Heart right ventricle (tissue), 16 donors: ENCODE results near the gene MUC4. TPM values are rescaled to one million over a fixed set of nuclear protein-coding genes. Genes with fewer than 3 reads are reported as not detected.
A peak's percentile ranks its signal among the peaks of the same experiment; 100 is the strongest.

Experiments
- ATAC-seq, 8 donors: fragments of 200-7000 bp; cut with Tn5 transposase; one replicate each; pipeline ENCODE4 v1.9.1; 2020; ENCODE audit warnings: mild to moderate bottlenecking in 8 of 8, moderate library complexity in 8 of 8, moderate number of reproducible peaks in 1 of 8
- DNase-seq, 2 donors: peaks; one replicate each; pipeline ENCODE4 v3.0.0-alpha.2; 2020
- H3K27ac ChIP-seq, 10 donors: fragments of 200-600 bp; sonication (generic) in 2 of 10; one replicate each; pipeline versions ENCODE4 v1.5.0 to v1.8.0; 2020 to 2022; ENCODE audit warnings: mild to moderate bottlenecking in 3 of 10
- H3K27me3 ChIP-seq, 7 donors: fragments of 200-600 bp; one replicate each; pipeline ENCODE4 v1.8.0; 2021 to 2022; ENCODE audit warnings: mild to moderate bottlenecking in 2 of 7
- H3K36me3 ChIP-seq, 9 donors: fragments of 200-600 bp; sonication (generic) in 1 of 9; one replicate each; pipeline versions ENCODE4 v1.5.0 to v1.8.0; 2020 to 2022; ENCODE audit warnings: mild to moderate bottlenecking in 2 of 9
- H3K4me1 ChIP-seq, 9 donors: fragments of 200-600 bp; sonication (generic) in 1 of 9; one replicate each; pipeline versions ENCODE4 v1.5.0 to v1.8.0; 2020 to 2022; ENCODE audit warnings: mild to moderate bottlenecking in 4 of 9
- H3K4me3 ChIP-seq, 10 donors: fragments of 200-600 bp; sonication (generic) in 2 of 10; one replicate each; pipeline versions ENCODE4 v1.5.0 to v1.8.0; 2020 to 2022; ENCODE audit warnings: mild to moderate bottlenecking in 7 of 10, moderate library complexity in 2 of 10
- H3K9me3 ChIP-seq, 11 donors: fragments of 200-600 bp in 10 of 11; sonication (generic) in 2 of 11; one replicate each; pipeline versions ENCODE4 v1.5.0 to v1.8.0; 2013 to 2022; ENCODE audit warnings: mild to moderate bottlenecking in 2 of 11, control low read depth in 1 of 11, moderate library complexity in 1 of 11
- WGBS, 2 donors: extraction: QIAGEN DNeasy Blood & Tissue Kit; methylation state at CpG; one replicate each; pipeline ENCODE4 v1.1.7; 2013; ENCODE audit warnings: inconsistent platforms in 1 of 2; 5-methylcytosine and 5-hydroxymethylcytosine counted together
- intact Hi-C, 10 donors: fragments of 100-400 bp; cut with DNase I; formaldehyde crosslinking; loops; one replicate each; pipeline versions ENCODE4 v1.11.1 to v1.14.2; 2022
- long read RNA-seq, 3 donors: library from polyadenylated mRNA; unstranded; transcript quantifications; one replicate each; pipeline ENCODE4 v2.0.0, GENCODE V29; 2020 to 2021
- polyA plus RNA-seq, 2 donors: library from polyadenylated mRNA; stranded (reverse); fragments of 200-250 nt; gene quantifications; one replicate each; pipeline ENCODE4 v1.2.3, GENCODE V29; 2013
- total RNA-seq, 10 donors: library from RNA; stranded (reverse); fragmentation: NEBNext Ultra II Directional in 3 of 10; extraction: Animal tissue kit (Norgen Biotek cat#: 25700) in 3 of 10; gene quantifications; one replicate each; pipeline versions ENCODE4 v1.2.1 to v1.2.4, GENCODE V29; 2021 to 2023
- TF ChIP-seq, protein P1 (sequence below), 9 donors: fragments of 200-600 bp; sonication (generic) in 2 of 9; IDR thresholded peaks; one replicate each; pipeline versions ENCODE4 v1.5.0 to v1.8.0; 2021 to 2022; ENCODE audit warnings: antibody characterized with exemption in 9 of 9, mild to moderate bottlenecking in 5 of 9, moderate library complexity in 1 of 9
- donor health status: Arrhythmogenic right ventricular cardiomyopathy.
- donor health status: ischemic (EF 13 %, LVEDD 7.1; RV severe dilation, severe dysfunction).
- donor health status: healthy with polysubstance abuse.
- donor health status: DM: no; HTN: yes; CAD: no.
- donor health status: DM: no; HTN: no; CAD: no.
- donor health status: ischemic (EF 25% LVEDD 6.9; RV normal size, moderate dysfunction).
- donor health status: ischemic (EF 25% LVEDD 5.7; RV mildly dilated, moderate dysfunction).
- donor health status: healthy.
- donor health status: DM: yes; HTN: yes; CAD: no.
- donor health status: Ischemic cardiomyopathy.
- donor health status: ischemic (EF 35%, LVEDD 5.7; RV mildly dilated, moderate dysfunction).
- donor health status: nonischemic (EF 11% LVEDD 7.7; RV severe dilation, severe dysfunction).
- donor health status: DM: yes; HTN: yes; CAD: no.
- donor health status: PGD.
- donor health status: ischemic (EF 29% LVEDD 5.4; RV normal size, mild dysfunction).
- donor health status: nonischemic (EF 23%, LVEDD 6.1; RV moderate dilation, normal function).

The MUC4 gene, protein sequence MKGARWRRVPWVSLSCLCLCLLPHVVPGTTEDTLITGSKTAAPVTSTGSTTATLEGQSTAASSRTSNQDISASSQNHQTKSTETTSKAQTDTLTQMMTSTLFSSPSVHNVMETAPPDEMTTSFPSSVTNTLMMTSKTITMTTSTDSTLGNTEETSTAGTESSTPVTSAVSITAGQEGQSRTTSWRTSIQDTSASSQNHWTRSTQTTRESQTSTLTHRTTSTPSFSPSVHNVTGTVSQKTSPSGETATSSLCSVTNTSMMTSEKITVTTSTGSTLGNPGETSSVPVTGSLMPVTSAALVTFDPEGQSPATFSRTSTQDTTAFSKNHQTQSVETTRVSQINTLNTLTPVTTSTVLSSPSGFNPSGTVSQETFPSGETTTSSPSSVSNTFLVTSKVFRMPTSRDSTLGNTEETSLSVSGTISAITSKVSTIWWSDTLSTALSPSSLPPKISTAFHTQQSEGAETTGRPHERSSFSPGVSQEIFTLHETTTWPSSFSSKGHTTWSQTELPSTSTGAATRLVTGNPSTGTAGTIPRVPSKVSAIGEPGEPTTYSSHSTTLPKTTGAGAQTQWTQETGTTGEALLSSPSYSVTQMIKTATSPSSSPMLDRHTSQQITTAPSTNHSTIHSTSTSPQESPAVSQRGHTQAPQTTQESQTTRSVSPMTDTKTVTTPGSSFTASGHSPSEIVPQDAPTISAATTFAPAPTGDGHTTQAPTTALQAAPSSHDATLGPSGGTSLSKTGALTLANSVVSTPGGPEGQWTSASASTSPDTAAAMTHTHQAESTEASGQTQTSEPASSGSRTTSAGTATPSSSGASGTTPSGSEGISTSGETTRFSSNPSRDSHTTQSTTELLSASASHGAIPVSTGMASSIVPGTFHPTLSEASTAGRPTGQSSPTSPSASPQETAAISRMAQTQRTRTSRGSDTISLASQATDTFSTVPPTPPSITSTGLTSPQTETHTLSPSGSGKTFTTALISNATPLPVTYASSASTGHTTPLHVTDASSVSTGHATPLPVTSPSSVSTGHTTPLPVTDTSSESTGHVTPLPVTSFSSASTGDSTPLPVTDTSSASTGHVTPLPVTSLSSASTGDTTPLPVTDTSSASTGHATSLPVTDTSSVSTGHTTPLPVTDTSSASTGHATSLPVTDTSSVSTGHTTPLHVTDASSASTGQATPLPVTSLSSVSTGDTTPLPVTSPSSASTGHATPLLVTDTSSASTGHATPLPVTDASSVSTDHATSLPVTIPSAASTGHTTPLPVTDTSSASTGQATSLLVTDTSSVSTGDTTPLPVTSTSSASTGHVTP (N-terminal part only)
- total RNA-seq (not detected), polyA plus RNA-seq (under 1 TPM in 1 of 2 donors, not detected in 1; 0.01 TPM)
- long read RNA-seq, donor 1, result 0 reads
- long read RNA-seq, donor 2, result 0 reads
- long read RNA-seq, donor 3, result 0 reads

DNA sequence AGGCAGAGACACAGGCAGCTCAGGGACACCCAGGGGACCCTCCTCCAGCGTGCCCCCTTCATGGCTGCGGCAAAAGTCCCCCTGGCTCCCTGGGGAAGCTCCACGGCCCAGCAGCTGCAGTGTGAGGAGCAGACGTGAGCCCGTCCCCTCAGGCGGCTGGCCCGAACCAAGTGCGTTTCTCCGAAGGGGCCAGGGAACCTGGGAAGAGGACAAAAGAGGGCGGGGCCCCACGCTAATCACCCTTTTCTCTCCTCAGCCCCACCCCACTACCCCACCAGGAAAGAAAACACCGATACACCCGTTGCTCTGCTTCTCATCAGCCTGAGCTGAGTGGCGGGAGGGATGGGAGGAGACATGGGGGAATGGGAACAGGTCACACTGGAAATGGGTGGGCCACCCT, at the start of gene MUC4:
Gene MUC4, minus strand, starts transcription at position 174 of the 400 bp plus-strand sequence. Its CDS starts 112 bp downstream, at position 62.
- H3K9me3 ChIP-seq, result no peaks in the 10 kb centered on the region
- H3K27me3 ChIP-seq, result peaks cover 0 to 57% (median 26%) of the 10 kb centered on the region in 7 donors
- H3K4me3 ChIP-seq, result no peak within 1 kb of the TSS
- no peak within 1 kb of the TSS for H3K27ac ChIP-seq
- no peaks in the 10 kb centered on the region for H3K36me3 ChIP-seq
- DNase-seq, result no peak
- ATAC-seq, result no peak
- WGBS, 2 donors, result 20 to 25% methylated on average over 14 of the region's 14 CpGs
- H3K4me1 ChIP-seq, result peaks cover 0 to 3% (median 0%) of the 10 kb centered on the region in 9 donors
- intact Hi-C loops, result no loop called here
- TF ChIP-seq, protein P1, sequence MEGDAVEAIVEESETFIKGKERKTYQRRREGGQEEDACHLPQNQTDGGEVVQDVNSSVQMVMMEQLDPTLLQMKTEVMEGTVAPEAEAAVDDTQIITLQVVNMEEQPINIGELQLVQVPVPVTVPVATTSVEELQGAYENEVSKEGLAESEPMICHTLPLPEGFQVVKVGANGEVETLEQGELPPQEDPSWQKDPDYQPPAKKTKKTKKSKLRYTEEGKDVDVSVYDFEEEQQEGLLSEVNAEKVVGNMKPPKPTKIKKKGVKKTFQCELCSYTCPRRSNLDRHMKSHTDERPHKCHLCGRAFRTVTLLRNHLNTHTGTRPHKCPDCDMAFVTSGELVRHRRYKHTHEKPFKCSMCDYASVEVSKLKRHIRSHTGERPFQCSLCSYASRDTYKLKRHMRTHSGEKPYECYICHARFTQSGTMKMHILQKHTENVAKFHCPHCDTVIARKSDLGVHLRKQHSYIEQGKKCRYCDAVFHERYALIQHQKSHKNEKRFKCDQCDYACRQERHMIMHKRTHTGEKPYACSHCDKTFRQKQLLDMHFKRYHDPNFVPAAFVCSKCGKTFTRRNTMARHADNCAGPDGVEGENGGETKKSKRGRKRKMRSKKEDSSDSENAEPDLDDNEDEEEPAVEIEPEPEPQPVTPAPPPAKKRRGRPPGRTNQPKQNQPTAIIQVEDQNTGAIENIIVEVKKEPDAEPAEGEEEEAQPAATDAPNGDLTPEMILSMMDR (IDR thresholded peaks at IDR 0.05), result no peak

DNA sequence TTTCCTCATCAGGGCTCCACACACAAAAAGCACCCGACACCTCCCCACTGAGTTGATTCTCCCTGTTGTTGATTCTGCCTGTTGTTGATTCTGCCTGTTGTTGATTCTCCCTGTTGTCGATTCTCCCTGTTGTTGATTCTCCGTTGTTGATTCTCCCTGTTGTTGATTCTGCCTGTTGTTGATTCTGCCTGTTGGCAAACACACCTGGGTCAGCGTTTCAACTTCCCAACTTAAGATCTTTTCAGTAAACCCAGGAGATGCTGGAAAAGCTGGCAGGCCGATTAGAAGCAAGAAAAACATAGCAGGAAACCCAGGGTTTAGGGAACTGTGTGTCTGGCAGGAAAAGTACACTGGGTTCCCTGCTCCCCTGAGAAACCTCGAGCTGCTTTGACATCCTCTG, 48.7 kb upstream of the MUC4 start:
- ATAC-seq, result no peak
- DNase-seq, result no peak
- H3K4me3 ChIP-seq, result no peak overlapping the region
- intact Hi-C loops, result loop anchor here in 2 of 10 donors (2.0 to 5.0 kb wide), 2 partner anchors 34 to 52 kb away; no protein-coding TSS in a partner anchor
- H3K27ac ChIP-seq, result no peak overlapping the region
- no peaks in the 10 kb centered on the region for H3K27me3 ChIP-seq
- peaks cover 0 to 31% (median 15%) of the 10 kb centered on the region in 9 donors for H3K4me1 ChIP-seq
- TF ChIP-seq, protein P1 (IDR thresholded peaks at IDR 0.05), result no peak
- H3K36me3 ChIP-seq, result peaks cover 0 to 10% (median 0%) of the 10 kb centered on the region in 9 donors
- 69 to 70% methylated on average over 6 of the region's 6 CpGs for WGBS, 2 donors
- no peaks in the 10 kb centered on the region for H3K9me3 ChIP-seq

DNA sequence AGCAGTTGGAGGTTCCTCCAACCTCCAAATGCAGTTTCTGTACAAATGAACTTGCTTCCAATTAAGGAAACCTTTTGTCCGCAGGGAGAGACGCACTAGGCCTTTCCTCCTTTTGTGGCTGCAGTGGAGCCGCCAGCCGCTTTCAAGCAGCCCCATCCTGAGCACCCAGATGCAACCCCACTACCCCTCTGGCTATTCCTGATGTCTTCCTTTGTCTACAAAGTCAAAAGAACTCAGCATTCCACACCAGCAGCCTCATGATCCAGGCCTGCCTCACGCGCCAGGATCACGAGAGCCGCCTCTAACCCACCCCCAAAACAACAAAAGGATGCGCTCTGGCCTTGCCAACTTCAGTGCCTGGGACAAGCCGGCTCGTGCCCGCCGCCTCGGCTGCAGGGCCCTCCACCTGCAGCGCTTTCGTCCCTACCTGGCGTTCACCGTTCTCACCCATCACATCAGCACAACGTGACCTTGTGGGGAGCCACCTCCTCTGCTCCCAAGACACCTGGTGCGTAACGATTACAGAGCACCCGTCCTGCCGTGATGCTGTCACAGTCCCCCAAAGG, 48.2 kb upstream of the MUC4 start:
- Histone ChIP-seq H3K9me3 (no peaks in the 10 kb centered on the region), H3K4me3 (peak overlapping the region in 5 of 10 donors; percentile 20 to 38 (median 29)), H3K4me1 (peaks cover 0 to 31% (median 15%) of the 10 kb centered on the region in 9 donors), H3K27me3 (no peaks in the 10 kb centered on the region), H3K27ac (no peak overlapping the region), H3K36me3 (peaks cover 0 to 10% (median 0%) of the 10 kb centered on the region in 9 donors)
- DNase-seq (no peak), ATAC-seq (no peak)
- 82 to 86% methylated on average over 23 of the region's 23 CpGs for WGBS, 2 donors
- intact Hi-C loops, result loop anchor here in 7 of 10 donors (1.0 to 5.0 kb wide), 4 partner anchors 32 to 55 kb away; no protein-coding TSS in a partner anchor
- TF ChIP-seq, protein P1 (IDR thresholded peaks at IDR 0.05), result no peak
